Measurements from ENCODE around the gene CELSR1.
A peak's percentile ranks its signal among the peaks of the same experiment; 100 is the strongest.

The CELSR1 gene

DNA sequence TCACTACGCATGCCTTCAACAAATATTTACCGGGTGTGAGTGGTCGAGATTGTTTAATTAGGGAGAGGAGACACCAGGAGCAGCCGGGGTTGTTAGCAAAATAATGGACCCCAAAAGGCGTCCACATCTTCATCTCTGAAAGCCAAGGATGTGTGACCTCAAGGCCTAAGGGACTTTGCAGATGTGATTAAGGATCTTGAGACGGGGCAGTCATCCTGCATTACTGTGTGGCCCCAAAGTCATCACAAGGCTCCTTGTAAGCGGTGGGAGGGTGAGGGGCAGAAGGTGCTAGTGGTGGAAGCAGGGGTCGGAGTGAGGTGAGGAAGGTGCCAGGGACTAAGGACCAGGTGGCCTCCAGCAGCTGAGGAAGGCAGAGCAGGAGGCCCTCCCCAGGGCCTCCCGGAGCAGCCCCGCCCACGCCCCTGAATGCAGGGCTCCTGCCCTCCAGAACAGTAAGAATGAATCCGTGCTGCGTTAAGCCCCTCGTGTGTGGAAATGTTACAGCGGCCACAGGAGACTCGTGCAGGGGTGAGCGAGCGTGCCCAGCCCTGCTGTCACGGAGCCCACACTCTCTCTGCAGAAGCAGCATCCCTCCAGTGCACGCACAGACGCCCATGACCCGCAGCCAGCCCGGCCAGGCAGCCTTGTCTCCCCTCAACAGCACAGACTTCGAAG, 83.5 kb downstream of the CELSR1 start:
- H3K4me1 Mint-ChIP-seq: peaks cover 81% of the 10 kb centered on the region
- no peak overlapping the region for H3K4me3 Mint-ChIP-seq
- DNase-seq: no peak
- H3K27me3 Mint-ChIP-seq (ENCODE audit: low read depth, poor library complexity): peaks cover 4% of the 10 kb centered on the region
- no peak for TF ChIP-seq CTCF (IDR thresholded peaks at IDR 0.05)
- H3K36me3 Mint-ChIP-seq (ENCODE audit: low read depth): no peaks in the 10 kb centered on the region
- H3K9me3 Mint-ChIP-seq: no peaks in the 10 kb centered on the region
- H3K27ac Mint-ChIP-seq: peak overlapping the region; percentile 2

- Mint-ChIP-seq H3K27me3 (ENCODE audit: low read depth, poor library complexity) (peaks cover 2% of the 10 kb centered on the region), H3K4me3 (no peak overlapping the region), H3K36me3 (ENCODE audit: low read depth) (no peaks in the 10 kb centered on the region), H3K4me1 (peaks cover 81% of the 10 kb centered on the region), H3K9me3 (no peaks in the 10 kb centered on the region), H3K27ac (no peak overlapping the region)
- DNase-seq: no peak
- no peak for TF ChIP-seq CTCF (IDR thresholded peaks at IDR 0.05)
These were observed 84.2 kb downstream of the CELSR1 start for GRCh38 chr22:46453006-46453828.

- peaks cover 2% of the 10 kb centered on the region for H3K27me3 Mint-ChIP-seq (ENCODE audit: low read depth, poor library complexity)
- H3K36me3 Mint-ChIP-seq (ENCODE audit: low read depth): no peaks in the 10 kb centered on the region
- no peak for TF ChIP-seq CTCF (IDR thresholded peaks at IDR 0.05)
- H3K4me3 Mint-ChIP-seq: no peak overlapping the region
- H3K4me1 Mint-ChIP-seq: peaks cover 78% of the 10 kb centered on the region
- no peak for DNase-seq
- H3K9me3 Mint-ChIP-seq: no peaks in the 10 kb centered on the region
- no peak overlapping the region for H3K27ac Mint-ChIP-seq
These were observed 85.0 kb downstream of the CELSR1 start for GRCh38 chr22:46452195-46453005.

GRCh38 chr22:46451741-46452140, 85.7 kb downstream of the CELSR1 start:
- Mint-ChIP-seq H3K27ac (no peak overlapping the region), H3K36me3 (ENCODE audit: low read depth) (no peaks in the 10 kb centered on the region), H3K4me3 (no peak overlapping the region), H3K9me3 (no peaks in the 10 kb centered on the region), H3K27me3 (ENCODE audit: low read depth, poor library complexity) (peaks cover 2% of the 10 kb centered on the region), H3K4me1 (peaks cover 80% of the 10 kb centered on the region)
- TF ChIP-seq CTCF (IDR thresholded peaks at IDR 0.05): no peak
- DNase-seq: no peak

- H3K27ac Mint-ChIP-seq: no peak overlapping the region
- no peak for TF ChIP-seq CTCF (IDR thresholded peaks at IDR 0.05)
- peaks cover 2% of the 10 kb centered on the region for H3K27me3 Mint-ChIP-seq (ENCODE audit: low read depth, poor library complexity)
- no peak overlapping the region for H3K4me3 Mint-ChIP-seq
- H3K36me3 Mint-ChIP-seq (ENCODE audit: low read depth): no peaks in the 10 kb centered on the region
- no peaks in the 10 kb centered on the region for H3K9me3 Mint-ChIP-seq
- peaks cover 84% of the 10 kb centered on the region for H3K4me1 Mint-ChIP-seq
- no peak for DNase-seq
These were observed 86.4 kb downstream of the CELSR1 start for GRCh38 chr22:46450931-46451561.
